ENCODE measurements around the gene PPARD. TPM values are rescaled to one million over a fixed set of nuclear protein-coding genes. Genes with fewer than 3 reads are reported as not detected.

PPARD gene
- total RNA-seq, 1 donor, result 8.1 TPM

GRCh38 chr6:35477028-35477427 lies 134.7 kb downstream of the PPARD start:
- no peak overlapping the region for H3K4me3 ChIP-seq (ENCODE audit: low read length)

More at GRCh38 chr6:35477028-35477427, 134.7 kb downstream of the PPARD start:
- no peaks in the 10 kb centered on the region for H3K4me1 ChIP-seq (ENCODE audit: insufficient read depth, low read length)
- H3K27me3 ChIP-seq (ENCODE audit: insufficient read depth, low read length), result no peaks in the 10 kb centered on the region
- no peaks in the 10 kb centered on the region for H3K9me3 ChIP-seq (ENCODE audit: low read depth, low read length)

Other genes with a start within 250 kb of the PPARD start
- gene TCP11, start 201.2 kb upstream of the PPARD start, total RNA-seq, result not detected
- not detected for gene SCUBE3, start 128.6 kb upstream of the PPARD start, total RNA-seq
- 23.4 TPM for gene ZNF76, start 82.8 kb upstream of the PPARD start, total RNA-seq
- 80.1 TPM for gene DEF6, start 44.7 kb upstream of the PPARD start, total RNA-seq
- gene FANCE, start 109.8 kb downstream of the PPARD start, total RNA-seq, result 1.4 TPM
- gene RPL10A, start 125.8 kb downstream of the PPARD start, total RNA-seq, result 1,708 TPM
- not detected for gene TEAD3, start 154.5 kb downstream of the PPARD start, total RNA-seq
- not detected for gene TULP1, start 170.3 kb downstream of the PPARD start, total RNA-seq

Measured in mononuclear cell (primary cell).